IPS-20b (cell line): ENCODE results near the gene VTCN1.
"Not testable (repeated sequence)": the region's sequence is repeated elsewhere in the genome, so short reads cannot be mapped to it uniquely, and the experiment has no call there.

ENCODE experiments used
- H3K27ac ChIP-seq: one replicate; pipeline ENCODE4 v1.5.1; 2013; ENCODE audit warnings: low read length
- H3K27me3 ChIP-seq: 2 replicates; pipeline ENCODE4 v1.6.1; 2013; ENCODE audit warnings: mild to moderate bottlenecking, low read length, inconsistent platforms; ENCODE audit not compliant: insufficient read depth
- H3K36me3 ChIP-seq: 2 replicates; pipeline ENCODE4 v1.6.1; 2013; ENCODE audit warnings: low read depth, mild to moderate bottlenecking, inconsistent platforms, low read length, moderate library complexity; ENCODE audit not compliant: insufficient read depth
- H3K4me1 ChIP-seq: 2 replicates; pipeline ENCODE4 v1.6.1; 2013; ENCODE audit warnings: mild to moderate bottlenecking, control low read depth, inconsistent platforms, low read length, moderate library complexity; ENCODE audit not compliant: insufficient read depth
- H3K4me3 ChIP-seq: 2 replicates; pipeline ENCODE4 v1.5.1; 2013; ENCODE audit warnings: mild to moderate bottlenecking, low read length, inconsistent platforms
- H3K9ac ChIP-seq: 2 replicates; pipeline ENCODE4 v1.6.1; 2013; ENCODE audit warnings: low read depth, mild to moderate bottlenecking, inconsistent platforms, low read length, moderate library complexity
- H3K9me3 ChIP-seq: 2 replicates; pipeline ENCODE4 v1.6.1; 2013; ENCODE audit warnings: mild to moderate bottlenecking, low read depth, low read length, inconsistent platforms; ENCODE audit not compliant: insufficient read depth

The VTCN1 gene

DNA sequence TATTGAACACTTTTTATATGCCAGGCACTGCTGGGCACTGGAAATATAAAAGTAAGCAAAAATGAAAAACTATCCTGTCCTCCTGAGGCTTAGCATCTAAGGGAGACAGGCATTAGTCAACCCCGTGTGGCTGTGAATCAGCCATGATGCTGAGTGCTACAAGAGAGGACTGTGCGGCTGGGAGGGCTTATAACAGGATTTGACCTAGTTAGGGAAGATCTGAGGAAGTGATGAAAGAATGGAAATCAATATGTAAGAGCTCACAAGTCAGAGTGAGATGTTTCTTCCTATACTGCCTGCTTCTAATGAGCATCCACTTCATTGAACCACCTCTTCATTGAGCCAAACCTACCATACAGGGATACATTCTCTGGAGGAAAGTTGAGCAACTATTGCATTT lies 104.2 kb downstream of the VTCN1 start:
- H3K4me1 ChIP-seq, result no peaks in the 10 kb centered on the region
- no peak overlapping the region for H3K27ac ChIP-seq
- no peaks in the 10 kb centered on the region for H3K9me3 ChIP-seq
- no peak overlapping the region for H3K9ac ChIP-seq
- peaks cover 94% of the 10 kb centered on the region for H3K36me3 ChIP-seq
- no peaks in the 10 kb centered on the region for H3K27me3 ChIP-seq
- H3K4me3 ChIP-seq, result no peak overlapping the region

GRCh38 chr1:117105722-117106121 lies 105.0 kb downstream of the VTCN1 start:
- Histone ChIP-seq H3K4me1 (no peaks in the 10 kb centered on the region), H3K9ac (no peak overlapping the region), H3K4me3 (no peak overlapping the region), H3K36me3 (peaks cover 94% of the 10 kb centered on the region), H3K27me3 (no peaks in the 10 kb centered on the region), H3K27ac (no peak overlapping the region), H3K9me3 (no peaks in the 10 kb centered on the region)

- Histone ChIP-seq H3K27ac (no peak overlapping the region), H3K9ac (no peak overlapping the region), H3K4me1 (no peaks in the 10 kb centered on the region), H3K4me3 (no peak overlapping the region), H3K27me3 (no peaks in the 10 kb centered on the region), H3K9me3 (no peaks in the 10 kb centered on the region), H3K36me3 (peaks cover 95% of the 10 kb centered on the region)
These were observed 105.7 kb downstream of the VTCN1 start for GRCh38 chr1:117104986-117105385.

DNA sequence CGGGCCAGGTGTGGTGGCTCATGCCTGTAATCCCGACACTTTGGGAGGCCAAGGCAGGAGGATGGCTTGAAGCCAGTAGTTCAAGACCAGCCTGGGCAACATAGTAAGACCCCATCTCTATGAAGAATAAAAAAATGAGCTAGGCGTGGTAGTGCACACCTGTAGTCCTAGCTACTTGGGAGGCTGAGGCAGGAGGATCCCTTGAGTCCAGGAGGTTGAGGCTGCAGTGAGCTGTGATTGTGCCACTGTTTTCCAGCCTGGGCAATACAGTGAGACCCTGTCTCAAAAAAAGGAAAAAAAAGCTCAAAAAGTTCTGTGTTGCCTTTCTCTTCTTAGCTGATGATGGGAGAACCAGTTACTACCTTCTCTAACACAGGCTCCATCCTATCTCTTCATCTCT lies 108.9 kb downstream of the VTCN1 start:
- H3K36me3 ChIP-seq, result peaks cover 97% of the 10 kb centered on the region
- not testable (repeated sequence) for H3K9me3 ChIP-seq

GRCh38 chr1:117101334-117101733 lies 109.4 kb downstream of the VTCN1 start:
- H3K27ac ChIP-seq, result no peak overlapping the region
- H3K27me3 ChIP-seq, result no peaks in the 10 kb centered on the region
- H3K4me1 ChIP-seq, result no peaks in the 10 kb centered on the region
- H3K9ac ChIP-seq, result no peak overlapping the region
- H3K4me3 ChIP-seq, result no peak overlapping the region
- peaks cover 97% of the 10 kb centered on the region for H3K36me3 ChIP-seq
- no peaks in the 10 kb centered on the region for H3K9me3 ChIP-seq

More for the DNA sequence above, 108.9 kb downstream of the VTCN1 start:
- not testable (repeated sequence) for H3K4me3 ChIP-seq, H3K4me1 ChIP-seq, H3K9ac ChIP-seq, H3K27me3 ChIP-seq, H3K27ac ChIP-seq

DNA sequence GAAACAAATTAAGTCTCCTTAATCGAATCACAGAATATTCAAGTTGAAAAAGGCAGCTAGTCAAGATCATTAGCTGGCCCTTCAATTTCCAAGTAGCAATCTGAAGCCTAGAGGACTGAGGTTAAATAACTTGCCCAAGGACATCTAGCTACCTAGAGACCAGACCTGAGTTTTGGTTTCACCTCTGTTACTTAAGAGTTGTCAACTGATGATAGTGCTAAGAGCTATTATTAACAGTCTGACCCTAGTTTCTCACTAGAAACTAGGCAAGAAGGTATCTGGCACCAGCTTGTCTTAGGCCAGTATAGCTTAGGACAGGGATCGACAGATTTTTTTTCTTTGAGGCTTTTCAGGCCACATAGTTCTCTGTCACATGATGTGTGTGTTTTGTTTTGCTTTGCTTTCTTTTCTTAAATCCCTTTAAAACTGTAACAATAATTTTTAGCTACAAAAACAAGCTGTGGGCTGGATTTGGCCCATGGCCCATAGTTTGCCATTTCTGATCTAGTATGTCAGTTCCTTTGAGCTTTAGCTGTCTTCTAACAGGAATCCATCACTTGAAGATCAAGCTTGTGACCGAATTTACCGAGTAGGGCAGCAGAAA lies 112.3 kb downstream of the VTCN1 start:
- H3K9me3 ChIP-seq, result no peaks in the 10 kb centered on the region
- no peak overlapping the region for H3K9ac ChIP-seq
- H3K27me3 ChIP-seq, result no peaks in the 10 kb centered on the region
- peaks cover 100% of the 10 kb centered on the region for H3K36me3 ChIP-seq
- no peak overlapping the region for H3K27ac ChIP-seq
- H3K4me1 ChIP-seq, result peaks cover 4% of the 10 kb centered on the region
- no peak overlapping the region for H3K4me3 ChIP-seq

GRCh38 chr1:117097443-117097842 lies 113.3 kb downstream of the VTCN1 start:
- H3K4me1 ChIP-seq, result peaks cover 13% of the 10 kb centered on the region
- no peak overlapping the region for H3K27ac ChIP-seq
- H3K4me3 ChIP-seq, result no peak overlapping the region
- H3K9me3 ChIP-seq, result no peaks in the 10 kb centered on the region
- no peaks in the 10 kb centered on the region for H3K27me3 ChIP-seq
- no peak overlapping the region for H3K9ac ChIP-seq
- H3K36me3 ChIP-seq, result peaks cover 100% of the 10 kb centered on the region

- H3K27ac ChIP-seq, result no peak overlapping the region
- H3K4me1 ChIP-seq, result peaks cover 17% of the 10 kb centered on the region
- H3K36me3 ChIP-seq, result peaks cover 100% of the 10 kb centered on the region
These were observed 113.7 kb downstream of the VTCN1 start for GRCh38 chr1:117096951-117097408.

DNA sequence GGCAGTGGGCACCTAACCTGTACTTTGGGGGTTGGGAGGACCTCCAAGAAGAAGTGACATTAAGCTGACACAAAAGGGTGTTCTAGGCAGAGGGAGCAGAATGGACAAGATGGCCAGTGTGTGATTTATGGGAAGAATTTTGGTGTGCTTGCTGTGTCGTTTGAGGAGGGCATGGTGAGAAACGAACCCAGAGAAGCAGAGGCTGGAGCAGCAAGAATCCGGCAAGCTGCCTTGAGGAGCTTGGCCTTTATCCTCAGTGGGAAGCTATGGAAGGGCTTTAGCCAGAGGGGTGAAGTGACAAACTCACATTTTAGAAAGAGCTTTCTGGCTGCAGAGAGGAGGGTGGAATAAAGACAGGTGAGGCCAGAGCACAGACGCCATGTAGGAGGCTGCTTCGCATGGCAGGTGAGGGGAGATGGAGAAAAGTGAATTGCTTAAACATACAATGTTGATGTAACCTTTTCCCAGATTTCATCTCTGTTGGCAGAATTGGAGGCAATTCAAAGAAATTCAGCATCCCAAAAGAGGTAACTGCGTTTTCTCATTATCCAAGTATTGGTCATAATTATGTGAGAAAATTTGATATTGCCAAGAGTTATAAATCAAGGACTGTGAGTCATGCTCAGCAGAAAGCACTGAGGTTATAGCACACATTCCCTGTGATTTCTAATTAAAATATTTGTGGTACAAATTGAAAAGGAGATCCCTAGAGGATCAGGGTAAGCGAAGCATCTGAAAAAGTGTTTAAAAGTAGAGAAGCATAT lies 115.7 kb downstream of the VTCN1 start:
- Histone ChIP-seq H3K9ac (no peak overlapping the region), H3K4me3 (no peak overlapping the region), H3K36me3 (peaks cover 100% of the 10 kb centered on the region), H3K9me3 (no peaks in the 10 kb centered on the region), H3K4me1 (peaks cover 17% of the 10 kb centered on the region), H3K27ac (no peak overlapping the region), H3K27me3 (no peaks in the 10 kb centered on the region)

More at GRCh38 chr1:117096951-117097408, 113.7 kb downstream of the VTCN1 start:
- Histone ChIP-seq H3K4me3 (no peak overlapping the region), H3K9ac (no peak overlapping the region), H3K27me3 (no peaks in the 10 kb centered on the region), H3K9me3 (no peaks in the 10 kb centered on the region)

DNA sequence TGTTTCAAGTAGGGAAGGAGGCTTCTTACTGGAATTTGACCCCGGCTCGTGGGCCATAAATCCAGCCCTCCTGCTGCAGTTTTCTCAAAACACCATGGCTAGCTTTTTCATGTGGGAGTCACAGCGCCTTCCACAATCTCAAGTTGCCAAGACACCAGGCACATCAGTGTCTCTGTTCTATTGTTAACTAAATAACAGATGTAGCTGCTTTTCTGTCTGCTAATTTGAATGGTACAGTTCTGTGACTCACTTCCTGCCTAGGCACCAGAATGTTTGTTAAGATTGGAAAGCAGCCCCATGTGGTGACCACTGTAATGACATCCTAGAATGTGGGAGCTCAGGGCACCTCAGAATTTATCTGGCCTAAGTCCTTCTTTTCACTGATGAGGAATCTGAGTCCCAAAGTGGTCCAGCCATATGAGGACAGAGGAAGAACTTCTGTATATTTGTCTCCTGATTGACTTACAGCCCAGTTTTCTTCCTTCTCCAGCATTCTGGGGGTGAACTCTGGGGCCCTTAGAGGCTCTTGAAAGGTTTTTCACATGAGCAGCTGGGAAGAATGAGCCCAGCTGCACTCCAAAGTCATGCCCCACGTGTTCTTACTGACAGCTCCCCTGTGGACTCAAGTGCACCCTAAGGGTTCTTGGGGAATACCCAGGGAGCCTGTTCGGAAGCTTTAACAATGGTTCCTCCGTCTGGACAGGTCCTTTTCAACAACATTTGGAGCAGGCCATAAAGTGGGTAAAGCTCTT lies 116.7 kb downstream of the VTCN1 start:
- H3K9me3 ChIP-seq, result no peaks in the 10 kb centered on the region
- peaks cover 100% of the 10 kb centered on the region for H3K36me3 ChIP-seq
- no peak overlapping the region for H3K4me3 ChIP-seq
- peaks cover 17% of the 10 kb centered on the region for H3K4me1 ChIP-seq
- H3K27ac ChIP-seq, result peak overlapping the region; percentile 72
- peak overlapping the region; percentile 45; the same call in 1 of the 2 replicates for H3K9ac ChIP-seq
- H3K27me3 ChIP-seq, result no peaks in the 10 kb centered on the region
